Mesendoderm (in vitro differentiated cells): ENCODE data around the gene TRPM2.
"Not testable (repeated sequence)": the region's sequence is repeated elsewhere in the genome, so short reads cannot be mapped to it uniquely, and the experiment has no call there.

Experiments used
- DNase-seq: peaks from one replicate; pipeline ENCODE4 v3.0.0; 2013
- H2AK5ac ChIP-seq: 2 replicates; pipeline ENCODE4 v1.6.1; 2013; ENCODE audit warnings: low read length, inconsistent platforms
- H2BK120ac ChIP-seq: 2 replicates; pipeline ENCODE4 v1.6.1; 2013; ENCODE audit warnings: low read depth, mild to moderate bottlenecking, low read length, moderate library complexity, mixed read lengths
- H2BK15ac ChIP-seq: replicated peaks from 2 replicates; pipeline ENCODE4 v1.6.1; 2013; ENCODE audit warnings: low read depth, mild to moderate bottlenecking, moderate library complexity
- H2BK5ac ChIP-seq: 2 replicates; pipeline ENCODE4 v1.6.1; 2013; ENCODE audit warnings: low read length, inconsistent platforms
- H3K18ac ChIP-seq: 2 replicates; pipeline ENCODE4 v1.6.1; 2013; ENCODE audit warnings: mild to moderate bottlenecking, low read length, mixed read lengths
- H3K23ac ChIP-seq: one replicate; pipeline ENCODE4 v1.6.1; 2013; ENCODE audit warnings: low read length
- H3K27ac ChIP-seq: 2 replicates; pipeline ENCODE4 v1.5.1; 2013; ENCODE audit warnings: low read depth, mild to moderate bottlenecking, inconsistent platforms, low read length, moderate library complexity
- H3K27me3 ChIP-seq: 2 replicates; pipeline ENCODE4 v1.6.1; 2013; ENCODE audit warnings: low read length, control low read depth, mild to moderate bottlenecking, inconsistent platforms; ENCODE audit not compliant: insufficient read depth, poor library complexity
- H3K36me3 ChIP-seq: 2 replicates; pipeline ENCODE4 v1.6.1; 2013; ENCODE audit warnings: low read length, inconsistent platforms; ENCODE audit not compliant: control insufficient read depth, insufficient read depth
- H3K4ac ChIP-seq: one replicate; pipeline ENCODE4 v1.6.1; 2013; ENCODE audit warnings: low read depth, mild to moderate bottlenecking, low read length, moderate library complexity
- H3K4me1 ChIP-seq: 2 replicates; pipeline ENCODE4 v1.6.1; 2013; ENCODE audit warnings: low read depth, low read length, inconsistent platforms; ENCODE audit not compliant: control insufficient read depth
- H3K4me2 ChIP-seq: 2 replicates; pipeline ENCODE4 v1.6.1; 2013; ENCODE audit warnings: low read length
- H3K4me3 ChIP-seq: 2 replicates; pipeline ENCODE4 v1.5.1; 2013; ENCODE audit warnings: mild to moderate bottlenecking, low read length
- H3K56ac ChIP-seq: one replicate; pipeline ENCODE4 v1.6.1; 2013; ENCODE audit warnings: low read length
- H3K79me1 ChIP-seq: 2 replicates; pipeline ENCODE4 v1.6.1; 2013; ENCODE audit warnings: low read length, inconsistent platforms
- H3K79me2 ChIP-seq: 2 replicates; pipeline ENCODE4 v1.6.1; 2013; ENCODE audit warnings: mild to moderate bottlenecking, low read length; ENCODE audit not compliant: control insufficient read depth, insufficient read depth
- H3K9ac ChIP-seq: 2 replicates; pipeline ENCODE4 v1.6.1; 2013; ENCODE audit warnings: low read length, inconsistent platforms
- H4K5ac ChIP-seq: one replicate; pipeline ENCODE4 v1.6.1; 2013; ENCODE audit warnings: low read length
- H4K8ac ChIP-seq: one replicate; pipeline ENCODE4 v1.6.1; 2013; ENCODE audit warnings: low read depth, mild to moderate bottlenecking, control low read depth, low read length, moderate library complexity
- WGBS: extraction: QIAGEN DNeasy Blood & Tissue Kit; methylation state at CpG from one replicate; pipeline ENCODE4 v1.1.7; 2013; ENCODE audit warnings: low lambda C conversion rate, missing lambda C conversion rate; ENCODE audit not compliant: insufficient coverage; ENCODE audit errors: extremely low coverage; 5-methylcytosine and 5-hydroxymethylcytosine counted together

The TRPM2 gene

GRCh38 chr21:44402323-44403105, 49.1 kb downstream of the TRPM2 start:
- no peak overlapping the region for H4K5ac ChIP-seq
- no peaks in the 10 kb centered on the region for H3K27me3 ChIP-seq
- no peaks in the 10 kb centered on the region for H3K79me2 ChIP-seq
- WGBS, result no CpG with 5 or more reads among the region's 17 CpGs
- no peak overlapping the region for H3K4me2 ChIP-seq
- no peak overlapping the region for H2BK120ac ChIP-seq
- H3K23ac ChIP-seq, result no peak overlapping the region
- H3K36me3 ChIP-seq, result no peaks in the 10 kb centered on the region
- DNase-seq, result no peak
- H3K27ac ChIP-seq, result no peak overlapping the region
- no peak overlapping the region for H3K4ac ChIP-seq
- H3K4me3 ChIP-seq, result no peak overlapping the region
- H3K4me1 ChIP-seq, result no peaks in the 10 kb centered on the region
- no peak overlapping the region for H2BK5ac ChIP-seq
- H3K79me1 ChIP-seq, result no peaks in the 10 kb centered on the region
- H4K8ac ChIP-seq, result no peak overlapping the region
- H3K18ac ChIP-seq, result no peak overlapping the region
- H2AK5ac ChIP-seq, result no peak overlapping the region
- no peak overlapping the region for H2BK15ac ChIP-seq
- no peak overlapping the region for H3K9ac ChIP-seq
- no peak overlapping the region for H3K56ac ChIP-seq

GRCh38 chr21:44403106-44404020, 49.9 kb downstream of the TRPM2 start:
- Histone ChIP-seq H4K8ac (no peak overlapping the region), H4K5ac (no peak overlapping the region), H3K4me3 (no peak overlapping the region), H2BK5ac (no peak overlapping the region), H3K79me1 (no peaks in the 10 kb centered on the region), H3K27ac (no peak overlapping the region), H2AK5ac (no peak overlapping the region), H3K4ac (no peak overlapping the region), H2BK120ac (no peak overlapping the region), H3K23ac (no peak overlapping the region), H3K79me2 (no peaks in the 10 kb centered on the region), H3K4me1 (no peaks in the 10 kb centered on the region), H3K18ac (no peak overlapping the region), H3K27me3 (no peaks in the 10 kb centered on the region), H2BK15ac (no peak overlapping the region), H3K9ac (no peak overlapping the region), H3K36me3 (no peaks in the 10 kb centered on the region), H3K56ac (no peak overlapping the region), H3K4me2 (no peak overlapping the region)
- no CpG with 5 or more reads among the region's 3 CpGs for WGBS
- no peak for DNase-seq

GRCh38 chr21:44404482-44404881, 51.1 kb downstream of the TRPM2 start:
- H3K4me2 ChIP-seq, H3K18ac ChIP-seq, H3K4me3 ChIP-seq, H3K56ac ChIP-seq, H4K8ac ChIP-seq, H2BK15ac ChIP-seq, H3K4me1 ChIP-seq, H3K9ac ChIP-seq, H3K79me1 ChIP-seq, H3K79me2 ChIP-seq, H3K4ac ChIP-seq, H2BK5ac ChIP-seq, H2AK5ac ChIP-seq, H3K27ac ChIP-seq, H4K5ac ChIP-seq, H3K27me3 ChIP-seq, H2BK120ac ChIP-seq, H3K23ac ChIP-seq, H3K36me3 ChIP-seq: not testable (repeated sequence)
- peak; percentile 11 for DNase-seq
- no CpG with 5 or more reads among the region's 7 CpGs for WGBS

GRCh38 chr21:44405091-44405947, 51.9 kb downstream of the TRPM2 start:
- H3K9ac ChIP-seq, result no peak overlapping the region
- no peak overlapping the region for H3K18ac ChIP-seq
- no peaks in the 10 kb centered on the region for H3K27me3 ChIP-seq
- no peak overlapping the region for H2AK5ac ChIP-seq
- H3K79me2 ChIP-seq, result no peaks in the 10 kb centered on the region
- no peak overlapping the region for H3K4me3 ChIP-seq
- H3K79me1 ChIP-seq, result no peaks in the 10 kb centered on the region
- H3K4ac ChIP-seq, result no peak overlapping the region
- no peak overlapping the region for H3K56ac ChIP-seq
- no peak overlapping the region for H2BK5ac ChIP-seq
- no peaks in the 10 kb centered on the region for H3K4me1 ChIP-seq
- no peak overlapping the region for H2BK15ac ChIP-seq
- WGBS, result no CpG with 5 or more reads among the region's 34 CpGs
- no peak overlapping the region for H2BK120ac ChIP-seq
- H3K27ac ChIP-seq, result no peak overlapping the region
- no peak overlapping the region for H3K4me2 ChIP-seq
- no peak overlapping the region for H4K5ac ChIP-seq
- H3K36me3 ChIP-seq, result no peaks in the 10 kb centered on the region
- DNase-seq, result no peak
- H3K23ac ChIP-seq, result no peak overlapping the region
- H4K8ac ChIP-seq, result no peak overlapping the region

GRCh38 chr21:44405948-44406872, 52.8 kb downstream of the TRPM2 start:
- H3K79me1 ChIP-seq, result no peaks in the 10 kb centered on the region
- H3K23ac ChIP-seq, result no peak overlapping the region
- H3K4me3 ChIP-seq, result no peak overlapping the region
- H3K4me1 ChIP-seq, result no peaks in the 10 kb centered on the region
- no peak overlapping the region for H2AK5ac ChIP-seq
- DNase-seq, result no peak
- no peak overlapping the region for H4K5ac ChIP-seq
- no peak overlapping the region for H3K18ac ChIP-seq
- no peak overlapping the region for H2BK15ac ChIP-seq
- no peak overlapping the region for H3K4ac ChIP-seq
- no CpG with 5 or more reads among the region's 37 CpGs for WGBS
- H3K27me3 ChIP-seq, result no peaks in the 10 kb centered on the region
- H3K9ac ChIP-seq, result no peak overlapping the region
- no peak overlapping the region for H4K8ac ChIP-seq
- no peak overlapping the region for H3K4me2 ChIP-seq
- no peak overlapping the region for H3K56ac ChIP-seq
- H3K79me2 ChIP-seq, result no peaks in the 10 kb centered on the region
- H3K27ac ChIP-seq, result no peak overlapping the region
- no peak overlapping the region for H2BK120ac ChIP-seq
- no peaks in the 10 kb centered on the region for H3K36me3 ChIP-seq
- no peak overlapping the region for H2BK5ac ChIP-seq
